Vagina (tissue), 2 donors: Measurements from ENCODE around the gene DYSF.

ENCODE experiments used
- CTCF ChIP-seq, 3 experiments: fragments of 450-650 bp in 2 of 3; fragments of 200-600 bp in 1 of 3; sonication (generic) in 1 of 3; IDR thresholded peaks; one replicate each; pipeline ENCODE4 v1.5.1; 2017 to 2019; ENCODE audit warnings: antibody characterized with exemption in 3 of 3, mild to moderate bottlenecking in 2 of 3, moderate library complexity in 2 of 3
- POLR2A ChIP-seq, 2 donors: fragments of 450-650 bp; IDR thresholded peaks; one replicate each; pipeline ENCODE4 v1.6.1; 2017; ENCODE audit warnings: antibody characterized with exemption in 2 of 2, mild to moderate bottlenecking in 2 of 2, moderate library complexity in 2 of 2
- POLR2AphosphoS5 ChIP-seq, 2 donors: sonication (generic); formaldehyde crosslinking; IDR thresholded peaks; one replicate each; pipeline ENCODE4 v1.9.0; 2017; ENCODE audit warnings: antibody characterized with exemption in 2 of 2, mild to moderate bottlenecking in 2 of 2, low read depth in 1 of 2; ENCODE audit not compliant: insufficient read depth in 1 of 2

- TF ChIP-seq CTCF (IDR thresholded peaks at IDR 0.05) (no peak), POLR2A (IDR thresholded peaks at IDR 0.05) (no peak), POLR2AphosphoS5 (IDR thresholded peaks at IDR 0.05; ENCODE audit: insufficient read depth in 1 of 2, low read depth in 1 of 2) (no peak)
These were observed 74.8 kb downstream of the DYSF start for GRCh38 chr2:71528131-71528591.
